GDM1 (cell line): ENCODE measurements around the gene ASRGL1.
"Not testable (repeated sequence)": the region's sequence is repeated elsewhere in the genome, so short reads cannot be mapped to it uniquely, and the experiment has no call there.

ENCODE experiments used
- DNase-seq: peaks from one replicate; lab custom pipeline; 2025; lab: John Stamatoyannopoulos, UW

Gene ASRGL1

DNA sequence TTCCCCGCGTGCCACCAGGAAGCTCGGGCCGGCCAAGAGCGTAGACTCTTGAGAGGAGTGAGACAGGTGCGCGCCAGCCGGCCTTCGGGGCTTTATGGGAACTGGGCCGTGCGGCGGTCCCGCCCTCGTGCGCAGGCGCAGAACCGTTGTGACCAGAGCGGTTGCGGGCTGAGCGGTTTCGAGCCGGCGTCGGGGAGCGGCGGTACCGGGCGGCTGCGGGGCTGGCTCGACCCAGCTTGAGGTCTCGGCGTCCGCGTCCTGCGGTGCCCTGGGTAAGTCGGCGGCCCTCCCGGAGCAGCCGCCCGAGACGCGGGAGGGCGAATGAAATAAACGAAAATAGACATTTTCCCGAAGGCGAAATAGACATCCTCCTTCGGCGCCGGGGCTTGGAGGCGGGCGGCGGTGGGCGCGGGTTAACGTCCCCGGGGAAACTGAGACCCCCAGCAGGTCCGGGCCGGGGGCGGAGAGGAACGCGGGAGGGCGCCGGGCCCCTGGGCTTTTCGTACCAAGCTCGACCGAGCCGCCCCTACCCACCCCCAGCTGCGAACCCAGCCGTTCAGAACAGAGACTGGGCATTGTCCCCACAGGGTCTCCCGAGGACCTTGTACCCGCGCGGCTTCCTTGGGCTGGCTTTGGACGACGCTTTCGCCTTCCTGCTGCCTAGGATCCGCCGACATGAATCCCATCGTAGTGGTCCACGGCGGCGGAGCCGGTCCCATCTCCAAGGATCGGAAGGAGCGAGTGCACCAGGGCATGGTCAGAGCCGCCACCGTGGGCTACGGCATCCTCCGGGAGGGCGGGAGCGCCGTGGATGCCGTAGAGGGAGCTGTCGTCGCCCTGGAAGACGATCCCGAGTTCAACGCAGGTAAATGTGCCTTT is at the start of gene ASRGL1:
TSS of gene ASRGL1 (plus strand) at position 146 of the 879 bp plus-strand sequence. CDS start at position 676, 530 bp downstream.
- DNase-seq: peak; percentile 46

DNA sequence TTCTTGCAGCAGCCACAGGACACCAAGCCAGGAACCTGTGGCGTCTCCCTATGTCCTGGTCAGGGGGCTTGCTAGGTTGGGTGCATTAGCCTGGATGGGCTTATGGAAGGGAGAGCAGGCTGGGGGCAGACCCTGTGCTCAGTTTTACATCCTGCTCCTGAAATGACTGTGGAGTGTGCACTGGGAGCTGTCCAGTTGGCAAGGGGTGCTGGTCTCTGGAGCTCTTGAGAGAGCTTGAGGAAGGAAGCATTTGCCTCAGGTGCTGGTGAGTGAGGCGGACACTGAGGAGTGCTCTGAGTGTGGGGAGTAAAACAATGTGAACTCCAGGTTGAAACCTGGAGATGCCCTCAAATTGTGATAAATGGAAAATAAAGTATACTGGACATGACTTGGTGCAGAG is 41.7 kb upstream of the ASRGL1 start:
- no peak for DNase-seq

DNA sequence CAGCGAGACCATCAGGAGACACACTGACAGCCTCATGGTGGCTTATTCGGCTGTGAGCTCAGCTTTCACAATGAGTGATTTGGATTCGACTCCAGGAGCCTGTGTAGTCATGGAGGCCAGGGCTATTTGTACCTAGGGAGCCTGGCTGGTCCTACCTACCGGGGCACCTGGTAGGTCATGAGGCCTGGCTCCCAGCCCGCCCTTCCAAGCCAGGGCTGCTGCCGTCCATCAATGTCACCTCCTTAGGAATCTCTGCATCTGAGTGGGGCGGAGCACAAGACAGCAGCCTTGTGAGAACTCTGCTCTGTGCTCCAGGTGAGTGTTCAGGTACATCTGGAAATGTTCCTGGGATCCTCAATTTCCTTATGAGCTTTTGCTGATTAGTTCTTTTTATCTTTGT is 38.3 kb upstream of the ASRGL1 start, which contains the start of gene SCGB1D4:
TSS of gene SCGB1D4 (minus strand) at position 101 of the 400 bp plus-strand sequence. CDS start at position 36, 65 bp downstream.
- no peak for DNase-seq

DNA sequence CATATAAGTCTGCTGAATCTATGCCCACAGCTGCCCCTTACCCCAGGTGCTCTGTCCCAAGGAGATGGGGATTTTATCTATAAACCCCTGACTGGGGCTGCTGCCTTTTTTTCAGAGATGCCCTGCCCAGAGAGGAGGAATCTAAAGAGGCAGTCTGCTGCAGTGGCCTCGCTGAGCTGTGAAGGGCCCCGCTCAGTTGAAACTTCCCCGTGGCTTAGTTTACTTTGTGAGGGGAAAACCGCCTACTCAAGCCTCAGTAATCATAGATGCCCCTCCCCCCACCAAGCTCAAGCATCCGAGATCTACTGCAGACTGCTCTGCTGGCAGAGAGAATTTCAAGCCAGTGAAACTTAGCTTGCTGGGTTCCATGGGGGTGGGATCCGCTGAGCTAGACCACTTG is 31.0 kb upstream of the ASRGL1 start:
- DNase-seq: no peak

DNA sequence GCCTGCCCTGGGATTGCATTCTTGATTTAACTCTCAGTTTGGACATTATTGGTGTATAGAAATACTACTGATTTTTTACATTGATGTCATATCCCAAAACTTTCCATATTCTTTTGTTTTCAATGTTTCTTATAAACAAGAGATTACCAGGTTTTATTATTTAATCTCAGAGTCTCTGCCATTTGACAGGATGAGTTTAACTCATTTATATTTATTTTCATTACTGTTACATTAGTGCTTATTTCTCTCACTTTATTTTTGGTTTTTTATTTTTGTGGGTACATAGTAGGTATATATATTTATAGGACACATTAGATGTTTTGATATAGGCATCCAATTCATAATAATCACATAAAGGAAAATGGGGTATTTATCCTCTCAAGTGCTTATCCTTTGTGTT is 29.3 kb upstream of the ASRGL1 start:
- DNase-seq: no peak

DNA sequence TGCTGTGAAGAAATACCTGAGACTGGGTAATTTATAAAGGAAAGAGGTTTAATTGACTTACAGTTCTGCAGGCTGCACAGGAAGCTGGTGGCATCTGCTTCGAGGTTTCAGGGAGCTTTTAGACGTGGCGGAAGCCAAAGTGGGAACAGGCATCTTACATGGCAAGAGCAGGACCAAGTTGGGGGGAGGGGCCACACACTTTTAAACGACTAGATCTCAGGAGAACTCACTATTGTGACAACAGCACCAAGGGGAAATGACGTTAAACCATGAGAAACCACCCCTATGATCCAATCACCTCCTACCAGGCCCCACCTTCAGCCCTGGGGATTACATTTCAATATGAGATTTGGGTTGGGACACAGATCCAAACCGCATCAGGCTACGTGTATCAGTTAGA is 27.3 kb upstream of the ASRGL1 start:
- no peak for DNase-seq

DNA sequence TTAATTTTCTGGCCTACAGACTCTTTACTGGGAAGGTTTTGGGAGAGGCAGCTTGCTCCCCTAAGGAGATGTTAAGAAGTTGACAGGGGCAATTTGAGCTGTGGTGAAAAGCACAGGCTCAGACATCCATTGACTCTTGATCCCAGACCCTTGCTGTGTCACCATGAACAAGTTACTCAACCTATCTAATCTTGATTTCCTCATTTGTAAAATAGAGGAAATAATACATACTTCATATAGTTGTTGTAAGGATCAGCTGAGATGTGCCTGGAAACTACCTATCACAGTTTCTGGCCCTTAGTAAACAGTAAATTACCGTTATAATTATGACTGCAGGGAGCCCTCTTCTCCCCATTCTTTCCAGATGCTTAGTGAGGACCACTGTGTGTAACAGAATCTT is 21.8 kb upstream of the ASRGL1 start:
- DNase-seq: no peak

DNA sequence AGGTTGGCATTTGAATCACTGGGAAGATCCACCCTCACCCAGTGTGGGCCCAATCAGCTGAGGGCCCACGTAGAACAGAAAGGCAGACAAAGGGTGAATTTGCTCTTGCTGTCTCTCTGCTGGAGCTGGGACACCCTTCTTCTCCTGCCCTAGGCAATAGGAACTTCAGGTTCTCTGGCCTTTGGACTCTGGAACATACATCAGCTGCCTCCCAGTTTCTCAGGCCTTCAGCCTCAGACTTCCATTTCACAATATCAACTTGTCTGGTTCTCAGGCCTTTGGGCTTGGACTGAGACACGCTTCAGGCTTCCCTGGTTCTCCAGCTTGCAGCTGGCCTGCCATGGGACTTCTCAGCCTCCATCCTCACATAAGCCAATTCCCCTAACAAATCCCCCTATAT is 14.7 kb upstream of the ASRGL1 start:
- DNase-seq: no peak

DNA sequence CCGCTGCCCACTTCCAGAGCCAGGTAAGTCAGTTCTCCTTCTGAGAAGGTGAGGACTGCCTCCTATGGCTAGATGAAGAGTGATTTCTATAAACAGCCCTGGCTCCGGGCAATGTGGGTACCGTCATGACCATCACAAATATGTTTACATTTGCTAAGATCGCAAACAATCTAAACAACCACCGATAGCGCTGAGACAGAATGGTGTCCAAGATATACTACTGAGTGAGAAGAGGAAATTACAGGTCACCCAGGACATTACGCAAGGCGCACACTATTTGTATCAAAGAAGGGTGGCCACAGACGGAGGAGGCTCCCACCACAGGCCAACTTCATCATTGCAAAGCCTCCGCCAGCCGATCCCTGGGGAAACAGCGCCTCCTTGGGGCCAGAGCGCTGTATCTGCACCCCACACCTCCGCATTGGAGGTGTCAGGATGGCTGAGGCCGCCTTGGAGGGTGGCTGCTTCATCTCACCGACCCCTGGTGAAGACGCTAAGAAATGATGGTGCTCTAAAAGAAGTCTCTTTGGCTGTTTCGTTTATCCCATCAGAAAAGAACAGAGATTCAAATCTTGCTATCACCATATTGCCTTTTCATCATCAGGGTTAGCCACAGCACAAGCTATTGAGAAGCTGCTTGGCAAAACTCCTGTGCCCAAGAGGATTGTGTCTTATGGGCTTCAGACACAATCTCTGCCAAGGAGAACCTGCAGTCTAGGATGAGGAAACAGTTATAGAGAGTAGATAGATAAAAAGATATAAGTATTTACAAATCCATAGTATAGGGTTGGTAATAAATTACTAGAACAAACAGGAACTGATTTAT is 12.3 kb upstream of the ASRGL1 start:
- DNase-seq: peak; percentile 57

DNA sequence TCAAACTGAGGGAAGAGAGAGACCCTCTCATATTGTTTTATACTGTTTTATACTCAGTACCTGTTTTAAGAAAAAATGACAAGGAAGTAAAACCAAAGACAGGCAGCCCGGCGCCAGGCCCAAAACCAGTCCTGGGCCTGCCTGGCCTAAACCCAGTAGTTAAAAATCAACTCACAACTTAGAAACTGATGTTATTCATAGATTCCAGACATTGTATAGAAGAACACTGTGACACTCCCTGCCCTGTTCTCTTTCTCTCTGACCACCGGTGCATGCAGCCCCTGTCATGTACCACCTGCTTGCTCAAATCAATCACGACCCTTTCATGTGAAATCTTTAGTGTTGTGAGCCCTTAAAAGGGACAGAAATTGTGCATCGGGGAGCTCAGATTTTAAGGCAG is 11.5 kb upstream of the ASRGL1 start:
- DNase-seq: not testable (repeated sequence)

DNA sequence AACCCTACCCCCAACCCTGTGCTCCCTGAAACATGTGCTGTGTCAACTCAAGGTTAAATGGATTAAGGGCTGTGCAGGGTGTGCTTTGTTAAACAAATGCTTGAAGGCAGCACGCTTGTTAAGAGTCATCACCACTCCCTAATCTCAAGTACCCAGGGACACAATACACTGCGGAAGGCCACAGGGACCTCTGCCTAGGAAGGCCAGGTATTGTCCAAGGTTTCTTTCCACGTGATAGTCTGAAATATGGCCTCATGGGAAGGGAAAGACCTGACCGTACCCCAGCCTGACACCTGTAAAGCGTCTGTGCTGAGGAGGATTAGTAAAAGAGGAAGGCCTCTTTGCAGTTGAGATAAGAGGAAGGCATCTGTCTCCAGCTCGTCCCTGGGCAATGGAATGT is 10.5 kb upstream of the ASRGL1 start:
- not testable (repeated sequence) for DNase-seq

DNA sequence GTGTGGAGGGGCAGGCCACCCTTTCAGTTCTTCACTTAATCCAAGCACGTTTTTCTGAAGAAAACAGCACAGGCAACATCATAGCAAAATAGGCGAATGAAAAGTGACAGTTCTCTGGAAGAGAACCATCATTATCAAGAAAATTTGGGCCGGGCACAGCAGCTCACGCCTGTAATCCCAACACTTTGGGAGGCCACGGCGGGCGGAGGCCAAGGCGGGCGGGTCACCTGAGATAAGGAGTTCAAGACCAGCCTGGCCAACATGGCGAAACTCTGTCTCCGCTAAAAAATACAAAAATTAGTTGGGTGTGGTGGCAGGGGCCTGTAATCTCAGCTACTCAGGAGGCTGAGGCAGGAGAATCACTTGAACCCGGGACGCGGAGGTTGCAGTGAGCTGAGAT is 9.7 kb upstream of the ASRGL1 start:
- DNase-seq: not testable (repeated sequence)

DNA sequence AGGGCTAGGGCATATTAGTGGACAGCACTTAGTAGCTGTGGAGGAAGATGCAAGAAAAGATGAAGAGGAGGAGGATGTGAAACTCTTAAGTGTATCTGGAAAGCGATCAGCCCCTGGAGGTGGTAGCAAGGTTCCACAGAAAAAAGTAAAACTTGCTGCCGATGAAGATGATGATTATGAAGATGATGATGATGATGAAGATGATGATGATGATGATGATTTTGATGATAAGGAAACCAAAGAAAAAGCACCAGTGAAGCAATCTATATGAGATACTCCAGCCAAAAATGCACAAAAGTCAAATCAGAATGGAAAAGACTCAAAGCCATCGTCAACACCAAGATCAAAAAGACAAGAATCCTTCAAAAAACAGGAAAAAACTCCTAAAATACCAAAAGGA is 6.0 kb upstream of the ASRGL1 start:
- not testable (repeated sequence) for DNase-seq

DNA sequence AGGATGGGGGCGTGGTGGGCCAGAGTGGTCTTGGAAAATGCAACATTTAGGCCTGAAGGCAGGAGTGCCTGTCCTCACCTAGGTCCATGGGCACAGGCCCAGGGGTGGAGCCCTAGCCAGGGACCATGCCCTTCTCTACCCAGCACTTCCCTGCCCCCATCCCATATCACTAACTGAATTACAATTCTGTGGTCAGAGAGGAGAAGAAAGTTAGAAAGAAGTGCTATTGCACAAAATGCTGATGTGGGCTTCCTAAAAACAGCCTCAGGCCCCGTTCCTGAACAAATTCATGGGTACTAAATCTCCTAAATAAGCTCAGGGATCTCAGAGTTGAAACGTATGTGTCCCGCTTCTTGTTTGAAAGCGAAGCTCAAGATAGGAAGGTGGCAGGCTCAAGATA is 3.5 kb upstream of the ASRGL1 start:
- DNase-seq: no peak

DNA sequence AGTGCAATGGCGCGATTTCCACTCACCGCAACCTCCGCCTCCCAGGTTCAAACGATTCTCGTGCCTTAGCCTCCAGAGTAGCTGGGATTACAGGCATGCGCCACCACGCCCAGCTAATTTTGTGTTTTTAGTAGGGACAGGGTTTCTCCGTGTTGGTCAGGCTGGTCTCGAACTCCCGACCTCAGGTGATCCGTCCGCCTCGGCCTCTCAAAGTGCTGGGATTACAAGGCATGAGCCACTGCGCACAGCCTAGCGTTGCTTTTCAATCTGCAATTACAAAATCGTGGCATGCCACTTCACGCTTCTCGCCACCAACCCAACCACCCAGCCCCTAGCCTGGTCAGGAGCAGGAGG is 322 bp upstream of the ASRGL1 start:
- not testable (repeated sequence) for DNase-seq

DNA sequence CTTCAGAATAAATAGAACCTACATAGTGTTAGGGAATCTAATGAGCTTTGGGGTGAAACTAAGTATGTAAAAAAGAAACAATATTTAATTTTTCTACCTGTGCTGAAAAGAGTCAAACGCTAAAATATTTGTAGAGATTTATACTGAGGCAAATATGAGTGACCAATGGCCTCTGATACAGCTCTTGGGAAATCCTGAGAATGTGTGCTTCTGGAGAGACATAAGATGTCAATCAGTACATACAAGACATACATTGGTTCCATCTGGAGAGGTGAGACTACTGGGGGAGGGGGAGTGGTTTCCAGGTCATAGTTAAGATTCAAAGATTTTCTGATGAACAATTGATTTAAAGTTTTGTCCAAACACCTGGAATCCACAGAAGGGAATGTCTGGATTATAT is 970 bp downstream of the ASRGL1 start:
- no peak for DNase-seq

DNA sequence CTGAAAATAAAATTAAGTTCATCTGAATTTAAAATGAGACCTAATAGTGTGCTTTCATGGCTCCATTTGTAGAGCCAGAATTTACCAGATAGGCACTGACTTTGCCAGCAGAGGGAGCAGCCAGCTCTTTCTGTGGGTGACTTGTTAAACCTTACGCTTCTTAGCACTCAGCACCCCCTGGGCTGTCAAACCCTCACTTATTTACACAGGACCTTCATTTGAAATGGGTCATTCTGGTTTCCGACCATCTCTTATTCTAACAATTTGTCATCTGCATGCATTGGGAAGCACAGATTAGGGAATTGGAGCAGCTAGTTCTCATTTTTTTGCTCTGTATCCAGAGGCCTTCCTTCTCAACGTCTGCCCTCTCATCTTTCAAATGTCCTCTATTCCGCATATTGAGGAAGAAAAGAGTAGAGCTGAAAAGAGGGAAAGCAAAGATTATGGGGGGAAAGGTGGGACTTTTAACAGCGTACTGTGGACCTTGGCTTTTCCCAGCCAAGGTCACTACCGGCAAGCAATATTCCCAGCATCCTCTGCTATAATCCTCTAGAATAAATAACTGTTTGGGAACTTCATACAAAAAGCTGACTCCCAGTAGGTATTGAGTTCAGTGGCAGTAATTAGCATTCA is 3.1 kb downstream of the ASRGL1 start:
- peak; percentile 35 for DNase-seq

DNA sequence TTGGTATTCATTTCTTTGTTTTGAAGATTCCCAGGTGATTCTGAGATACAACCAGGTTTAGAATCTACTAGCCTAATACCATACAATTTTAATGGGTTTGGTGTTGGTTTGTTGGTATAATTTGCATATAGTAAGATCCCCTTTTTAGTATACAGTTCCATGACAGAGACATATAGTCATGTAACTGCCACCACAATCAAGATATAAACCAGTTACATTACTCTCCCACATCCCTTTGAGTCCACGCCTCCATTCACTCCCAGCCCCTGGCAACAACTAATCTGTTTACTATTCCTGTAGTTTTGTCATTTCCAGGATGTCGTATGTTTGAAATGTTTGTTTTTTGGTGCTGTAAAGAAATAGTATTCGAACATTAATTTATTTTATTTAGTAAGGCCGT is 4.3 kb downstream of the ASRGL1 start:
- DNase-seq: no peak

DNA sequence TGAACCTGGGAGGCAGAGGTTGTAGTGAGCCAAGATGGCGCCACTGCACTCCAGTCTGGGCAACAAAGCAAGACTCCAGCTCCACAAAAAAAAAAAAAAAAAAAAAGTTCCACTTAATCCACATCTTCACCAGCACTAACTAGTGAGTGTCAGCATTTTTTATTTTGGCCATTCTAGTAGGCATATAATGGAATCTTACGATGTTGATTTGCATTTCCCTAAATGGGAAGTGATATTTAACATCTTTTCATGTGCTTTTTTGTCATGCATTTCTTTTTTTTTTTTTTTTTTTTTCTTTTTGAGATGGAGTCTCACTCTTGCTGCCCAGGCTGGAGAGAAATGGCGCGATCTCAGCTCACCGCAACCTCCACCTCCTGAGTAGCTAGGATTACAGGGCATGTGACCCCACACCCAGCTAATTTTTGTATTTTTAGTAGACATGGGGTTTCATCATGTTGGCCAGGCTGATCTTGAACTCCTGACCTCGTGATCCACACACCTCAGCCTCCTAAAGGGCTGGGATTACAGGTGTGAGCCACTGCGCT is 6.5 kb downstream of the ASRGL1 start:
- not testable (repeated sequence) for DNase-seq

DNA sequence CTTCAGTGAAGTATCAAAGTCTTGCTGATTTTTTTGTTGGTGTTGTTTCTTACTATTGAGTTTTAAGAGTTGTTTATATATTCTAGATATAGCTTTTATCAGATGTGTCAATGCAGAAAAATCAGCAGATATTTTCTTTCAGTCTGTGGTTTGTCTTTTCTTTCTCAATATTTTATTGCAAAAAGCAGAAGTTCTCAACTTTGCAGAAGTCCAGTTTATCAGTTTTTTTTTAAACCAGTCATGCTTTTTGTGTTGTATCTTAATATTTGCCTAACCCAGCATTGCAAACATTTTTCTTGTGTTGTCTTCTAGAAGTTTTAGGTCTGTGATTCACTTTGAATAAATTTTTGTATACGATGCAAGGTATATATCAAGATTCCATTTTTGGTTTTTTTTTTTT is 7.0 kb downstream of the ASRGL1 start:
- DNase-seq: no peak

DNA sequence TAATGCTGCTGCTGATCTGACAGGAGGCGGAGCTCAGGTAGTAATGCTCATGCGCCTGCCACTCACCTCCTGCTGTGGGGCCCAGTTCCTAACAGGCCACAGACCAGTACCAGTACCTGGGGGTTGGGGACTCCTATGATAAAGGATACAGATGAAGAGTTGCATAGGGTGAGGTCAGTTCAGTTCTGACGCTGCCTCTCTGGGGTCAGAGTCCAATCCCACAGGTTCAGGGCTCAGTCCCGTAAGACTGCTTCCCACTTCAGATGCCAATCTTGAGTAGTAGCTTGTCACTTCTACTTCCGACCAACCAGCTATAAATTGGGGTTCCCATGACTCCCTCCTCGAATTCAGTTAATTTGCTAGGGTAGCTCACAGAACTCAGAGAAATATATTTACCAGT is 8.6 kb downstream of the ASRGL1 start:
- DNase-seq: no peak
